ENCODE measurements around the gene ZNF18.

ZNF18 gene

DNA sequence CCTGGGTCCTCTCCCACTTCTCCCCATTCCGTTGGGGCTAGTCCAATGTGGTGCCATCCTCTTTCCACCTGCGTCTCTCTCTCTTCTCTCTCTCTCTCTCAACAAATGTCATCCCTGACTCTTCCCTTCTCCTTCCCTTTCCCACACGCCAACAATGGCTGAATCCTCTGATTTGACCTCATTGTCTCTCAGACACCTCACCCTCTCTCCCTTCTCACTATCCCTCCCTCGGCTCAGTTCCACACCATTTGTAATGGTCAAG, 628 bp upstream of the ZNF18 start:
- Histone ChIP-seq H3K4me2 (no peak overlapping the region; the same call in 1 of the 2 replicates), H3K27me3 (ENCODE audit: insufficient read depth, low read depth) (no peaks in the 10 kb centered on the region), H3K79me2 (ENCODE audit: insufficient read depth, low read depth) (no peaks in the 10 kb centered on the region), H3K4me3 (IDR thresholded peaks at IDR 0.05; ENCODE audit: insufficient read depth, low read depth, low read length) (no peak overlapping the region), H4K20me1 (ENCODE audit: insufficient read depth) (no peaks in the 10 kb centered on the region), H3K4me1 (ENCODE audit: low read depth, poor library complexity, severe bottlenecking) (no peaks in the 10 kb centered on the region), H2AFZ (ENCODE audit: low read depth) (peak overlapping the region; percentile 49; the same call in 1 of the 2 replicates), H3K27ac (no peak overlapping the region), H3K36me3 (ENCODE audit: insufficient read depth) (no peaks in the 10 kb centered on the region), H3K9ac (no peak overlapping the region)
- TF ChIP-seq, protein P1, sequence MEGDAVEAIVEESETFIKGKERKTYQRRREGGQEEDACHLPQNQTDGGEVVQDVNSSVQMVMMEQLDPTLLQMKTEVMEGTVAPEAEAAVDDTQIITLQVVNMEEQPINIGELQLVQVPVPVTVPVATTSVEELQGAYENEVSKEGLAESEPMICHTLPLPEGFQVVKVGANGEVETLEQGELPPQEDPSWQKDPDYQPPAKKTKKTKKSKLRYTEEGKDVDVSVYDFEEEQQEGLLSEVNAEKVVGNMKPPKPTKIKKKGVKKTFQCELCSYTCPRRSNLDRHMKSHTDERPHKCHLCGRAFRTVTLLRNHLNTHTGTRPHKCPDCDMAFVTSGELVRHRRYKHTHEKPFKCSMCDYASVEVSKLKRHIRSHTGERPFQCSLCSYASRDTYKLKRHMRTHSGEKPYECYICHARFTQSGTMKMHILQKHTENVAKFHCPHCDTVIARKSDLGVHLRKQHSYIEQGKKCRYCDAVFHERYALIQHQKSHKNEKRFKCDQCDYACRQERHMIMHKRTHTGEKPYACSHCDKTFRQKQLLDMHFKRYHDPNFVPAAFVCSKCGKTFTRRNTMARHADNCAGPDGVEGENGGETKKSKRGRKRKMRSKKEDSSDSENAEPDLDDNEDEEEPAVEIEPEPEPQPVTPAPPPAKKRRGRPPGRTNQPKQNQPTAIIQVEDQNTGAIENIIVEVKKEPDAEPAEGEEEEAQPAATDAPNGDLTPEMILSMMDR (conservative IDR thresholded peaks at IDR 0.05; ENCODE audit: low read depth, low read length) = no peak

DNA sequence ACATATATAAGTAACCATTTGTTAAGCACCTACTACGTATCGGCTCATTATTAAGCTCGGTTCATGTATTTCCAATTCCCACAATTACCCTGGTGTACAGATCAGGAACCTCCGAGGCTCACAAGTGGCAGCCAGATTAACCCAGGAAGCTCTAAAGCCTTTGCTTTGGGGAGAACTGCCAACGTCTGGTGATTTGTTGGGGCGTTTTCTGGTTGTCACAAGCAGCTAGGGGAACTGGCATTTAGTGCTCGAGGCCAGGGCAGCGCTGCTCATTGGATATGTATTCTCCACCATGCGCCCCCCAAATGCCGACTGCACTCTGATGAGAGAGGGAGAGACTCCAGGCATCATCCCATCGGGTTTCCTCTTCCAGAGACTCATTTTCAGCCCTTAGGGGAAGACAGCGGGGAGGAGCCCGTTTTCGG, 541 bp downstream of the ZNF18 start:
- Histone ChIP-seq H3K4me1 (ENCODE audit: low read depth, poor library complexity, severe bottlenecking) (no peaks in the 10 kb centered on the region), H3K4me3 (IDR thresholded peaks at IDR 0.05; ENCODE audit: insufficient read depth, low read depth, low read length) (no peak overlapping the region), H3K4me2 (no peak overlapping the region; the same call in 1 of the 2 replicates), H4K20me1 (ENCODE audit: insufficient read depth) (no peaks in the 10 kb centered on the region), H3K27me3 (ENCODE audit: insufficient read depth, low read depth) (no peaks in the 10 kb centered on the region), H3K79me2 (ENCODE audit: insufficient read depth, low read depth) (no peaks in the 10 kb centered on the region), H3K9ac (peak overlapping the region; percentile 39; the same call in 1 of the 2 replicates), H3K36me3 (ENCODE audit: insufficient read depth) (no peaks in the 10 kb centered on the region), H3K27ac (peak overlapping the region; percentile 32), H2AFZ (ENCODE audit: low read depth) (peak overlapping the region; percentile 41; the same call in 1 of the 2 replicates)
- TF ChIP-seq, protein P1 (conservative IDR thresholded peaks at IDR 0.05; ENCODE audit: low read depth, low read length) = no peak

DNA sequence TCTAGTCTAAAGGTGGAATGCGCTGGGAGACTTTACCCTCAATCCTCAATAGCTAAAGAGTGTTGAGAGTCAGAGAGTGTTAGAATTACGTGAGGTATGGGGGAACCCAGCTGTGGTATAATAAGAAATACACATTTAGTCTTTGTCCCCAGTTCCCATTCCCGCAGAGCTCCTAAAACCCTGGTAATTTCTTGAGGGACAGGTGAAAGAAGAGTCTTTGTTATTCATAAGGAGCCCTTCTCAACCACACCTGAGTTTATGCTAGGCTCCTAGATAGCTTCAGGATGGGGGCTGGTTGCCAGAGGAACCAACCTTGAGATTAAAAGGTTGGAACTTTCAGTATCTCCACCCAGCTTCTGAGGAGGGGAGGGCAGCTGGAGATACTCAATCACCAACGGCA, 5.8 kb downstream of the ZNF18 start:
- Histone ChIP-seq H3K4me2 (no peak overlapping the region), H3K4me1 (ENCODE audit: low read depth, poor library complexity, severe bottlenecking) (no peaks in the 10 kb centered on the region), H2AFZ (ENCODE audit: low read depth) (no peak overlapping the region), H3K27ac (no peak overlapping the region), H3K79me2 (ENCODE audit: insufficient read depth, low read depth) (no peaks in the 10 kb centered on the region), H3K4me3 (IDR thresholded peaks at IDR 0.05; ENCODE audit: insufficient read depth, low read depth, low read length) (no peak overlapping the region), H3K27me3 (ENCODE audit: insufficient read depth, low read depth) (no peaks in the 10 kb centered on the region), H3K9ac (no peak overlapping the region), H3K36me3 (ENCODE audit: insufficient read depth) (no peaks in the 10 kb centered on the region), H4K20me1 (ENCODE audit: insufficient read depth) (no peaks in the 10 kb centered on the region)
- TF ChIP-seq, protein P1 (conservative IDR thresholded peaks at IDR 0.05; ENCODE audit: low read depth, low read length) = no peak

DNA sequence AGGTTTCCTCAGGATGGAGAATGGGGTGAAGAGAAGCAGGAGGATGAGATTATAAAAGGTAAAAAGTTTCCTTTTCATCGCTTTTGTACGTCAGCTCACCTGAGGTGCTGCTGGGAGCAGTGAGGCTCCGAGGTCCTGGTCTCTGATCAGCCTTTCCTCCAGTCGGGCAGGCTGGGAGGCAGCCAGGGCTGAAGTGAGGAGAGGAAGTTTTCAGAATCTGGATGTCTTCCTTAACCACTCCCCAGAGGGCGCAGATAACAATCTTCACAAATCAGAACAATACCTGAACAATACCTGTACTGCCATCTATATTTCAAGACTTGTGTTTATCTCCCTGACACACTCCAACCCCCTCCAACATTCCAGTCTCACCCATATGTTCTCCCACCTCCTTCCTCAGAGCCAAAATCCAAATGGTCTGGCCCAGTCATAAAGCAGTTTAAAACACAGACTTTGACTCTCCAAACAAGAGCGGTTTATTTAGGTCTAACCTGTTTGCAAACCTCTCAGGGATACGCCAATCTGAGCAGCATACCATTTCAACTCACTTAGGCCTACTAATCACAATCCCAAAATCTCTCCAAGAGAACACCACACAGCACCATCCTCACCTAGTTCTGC, 6.8 kb downstream of the ZNF18 start:
- TF ChIP-seq, protein P1 (conservative IDR thresholded peaks at IDR 0.05; ENCODE audit: low read depth, low read length) = no peak
- no peak overlapping the region for H3K4me3 ChIP-seq (IDR thresholded peaks at IDR 0.05; ENCODE audit: insufficient read depth, low read depth, low read length)
- H2AFZ ChIP-seq (ENCODE audit: low read depth) = no peak overlapping the region
- no peaks in the 10 kb centered on the region for H3K4me1 ChIP-seq (ENCODE audit: low read depth, poor library complexity, severe bottlenecking)
- H3K27me3 ChIP-seq (ENCODE audit: insufficient read depth, low read depth) = no peaks in the 10 kb centered on the region
- no peak overlapping the region for H3K4me2 ChIP-seq
- H4K20me1 ChIP-seq (ENCODE audit: insufficient read depth) = no peaks in the 10 kb centered on the region
- no peak overlapping the region for H3K9ac ChIP-seq
- no peaks in the 10 kb centered on the region for H3K36me3 ChIP-seq (ENCODE audit: insufficient read depth)
- no peaks in the 10 kb centered on the region for H3K79me2 ChIP-seq (ENCODE audit: insufficient read depth, low read depth)
- no peak overlapping the region for H3K27ac ChIP-seq
